ENCODE results near the gene UBASH3A.

UBASH3A gene

DNA sequence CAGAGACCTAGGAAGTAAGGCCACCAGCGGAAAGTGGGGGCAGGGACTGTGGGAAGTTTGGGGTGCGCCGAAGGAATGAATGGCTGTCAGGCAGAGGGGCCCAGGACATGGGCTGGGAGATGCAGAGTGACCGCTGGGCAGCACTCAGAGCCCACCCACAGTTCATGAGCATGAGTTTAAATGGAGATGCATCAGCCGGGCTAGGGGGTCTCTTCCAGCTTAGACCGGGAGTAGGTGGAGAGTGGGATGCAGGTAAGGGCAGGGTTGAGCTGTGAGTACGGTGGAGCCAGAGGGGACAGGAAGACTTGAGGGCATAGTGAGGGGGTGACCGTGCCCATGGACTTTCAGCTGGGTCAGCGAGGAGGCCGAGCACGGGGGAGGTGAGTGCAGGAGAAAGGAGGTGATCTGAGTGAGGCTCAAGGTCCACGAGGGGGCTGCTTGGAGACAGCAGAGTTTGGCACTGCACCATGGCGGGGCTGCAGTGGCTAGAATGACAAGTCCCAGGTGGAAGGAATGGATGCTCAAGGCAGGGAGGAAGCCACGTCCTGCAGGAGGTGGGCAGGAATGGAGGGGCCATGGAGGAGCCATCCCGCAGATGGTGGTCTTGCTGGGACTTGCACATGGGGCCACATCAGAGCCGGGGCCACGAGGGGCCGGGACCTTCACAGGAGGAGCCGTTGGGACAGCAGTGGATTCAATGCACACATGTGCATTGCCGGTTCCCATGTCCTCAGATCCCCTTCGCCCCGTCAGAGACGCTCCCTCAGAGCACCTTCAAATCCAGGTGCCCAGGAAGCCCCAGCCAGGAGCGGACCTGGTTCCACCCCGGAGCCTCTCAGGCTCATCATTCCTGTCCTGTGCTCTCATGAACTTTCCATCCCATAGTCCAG, 34.9 kb downstream of the UBASH3A start:
- intact Hi-C loops (cut with DNase I): no loop called here
- no peak for DNase-seq

DNA sequence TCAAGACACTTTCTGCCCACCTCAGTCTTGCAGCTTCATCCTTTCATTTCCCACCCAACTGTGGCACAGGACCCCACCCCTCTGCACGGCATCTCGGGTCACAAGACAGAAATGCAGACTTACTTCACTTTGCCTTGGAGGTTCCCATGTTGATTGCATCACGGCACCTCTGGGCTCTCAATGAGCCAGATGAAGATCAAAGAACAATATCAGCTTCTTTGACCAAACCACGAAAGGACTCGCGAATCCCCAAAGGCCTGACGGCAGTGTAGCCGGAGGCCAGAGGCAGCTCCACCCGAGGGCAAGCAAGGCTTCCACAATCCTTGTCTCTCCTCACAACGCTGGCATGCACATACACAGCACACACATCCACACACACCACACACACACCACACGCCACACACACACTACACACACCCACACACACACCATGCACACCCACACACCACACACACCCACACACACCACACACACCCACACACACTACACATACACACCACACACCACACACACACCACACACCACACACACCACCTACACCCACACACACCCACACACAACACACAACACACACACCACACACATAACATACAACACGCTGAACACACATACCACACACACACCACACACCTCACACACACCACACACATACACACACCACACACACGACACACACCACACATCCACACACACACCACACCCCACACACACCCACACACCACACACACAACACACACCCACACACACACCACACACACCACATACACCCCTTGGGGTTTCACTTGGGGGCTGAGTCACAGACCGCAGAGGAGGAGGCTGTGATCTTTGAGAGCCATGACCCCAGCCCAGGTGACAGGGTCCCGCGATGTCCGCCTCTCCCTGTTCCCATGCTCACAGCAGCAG, 35.8 kb downstream of the UBASH3A start:
- intact Hi-C loops (cut with DNase I): no loop called here

GRCh38 chr21:42440187-42440792, 36.6 kb downstream of the UBASH3A start:
- intact Hi-C loops (cut with DNase I): no loop called here
- peak in 2 of 42 donors; percentile 15 to 49 for DNase-seq

More for the DNA sequence above, 35.8 kb downstream of the UBASH3A start:
- DNase-seq: no peak

DNA sequence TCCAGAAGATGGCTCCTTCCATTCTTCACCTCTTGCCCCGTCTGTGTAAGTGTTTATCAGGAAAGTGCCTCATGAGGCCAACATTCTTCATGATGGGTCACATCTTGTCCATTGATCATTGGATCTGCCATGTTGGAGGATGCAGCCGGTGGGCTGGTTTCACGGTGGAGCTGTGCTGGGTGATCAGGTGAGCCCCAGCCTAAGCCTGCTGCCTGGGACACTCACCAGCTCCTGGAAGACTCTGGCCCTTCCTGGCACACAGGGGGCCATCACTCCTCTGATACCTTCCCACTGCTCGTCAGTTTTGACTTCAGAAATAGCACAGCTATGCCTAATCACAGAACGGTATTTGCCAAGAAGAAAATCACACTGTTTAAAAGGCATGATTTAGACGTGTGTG, 38.3 kb downstream of the UBASH3A start:
- intact Hi-C loops (cut with DNase I): no loop called here
- DNase-seq: no peak

GRCh38 chr21:42443181-42443785, 39.6 kb downstream of the UBASH3A start:
- no peak for DNase-seq
- intact Hi-C loops (cut with DNase I): no loop called here

GRCh38 chr21:42443876-42444744, 40.4 kb downstream of the UBASH3A start:
- intact Hi-C loops (cut with DNase I): no loop called here
- DNase-seq: no peak

GRCh38 chr21:42444745-42445059, 41.0 kb downstream of the UBASH3A start:
- no peak for DNase-seq
- intact Hi-C loops (cut with DNase I): loop anchor here (5.0 kb wide), 1 partner anchor 297 kb away; no protein-coding TSS in a partner anchor

GRCh38 chr21:42445311-42445710, 41.6 kb downstream of the UBASH3A start:
- intact Hi-C loops (cut with DNase I): loop anchor here (5.0 kb wide), 1 partner anchor 298 kb away; no protein-coding TSS in a partner anchor
- DNase-seq: no peak

DNA sequence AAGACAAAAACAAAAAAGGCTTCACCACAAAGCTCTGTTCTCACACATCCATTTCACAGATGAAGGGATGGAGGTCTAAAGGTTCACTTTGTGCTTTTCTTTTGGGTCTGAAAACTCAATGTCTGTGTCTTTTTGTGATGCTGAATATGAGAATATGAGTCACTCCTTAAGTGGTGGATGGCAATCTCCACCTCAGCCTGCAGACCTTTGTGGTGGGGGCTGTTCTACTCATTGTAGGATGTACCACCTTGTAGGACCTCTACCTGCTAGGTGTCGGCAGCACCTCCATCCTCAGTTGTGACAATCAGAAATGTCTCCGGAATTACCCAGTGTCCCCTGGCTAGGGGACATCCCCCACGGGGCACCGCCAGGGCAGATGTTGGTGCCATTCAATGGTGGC, 42.8 kb downstream of the UBASH3A start:
- no peak for DNase-seq
- intact Hi-C loops (cut with DNase I): loop anchor here (5.0 kb wide), 1 partner anchor 299 kb away; no protein-coding TSS in a partner anchor

DNA sequence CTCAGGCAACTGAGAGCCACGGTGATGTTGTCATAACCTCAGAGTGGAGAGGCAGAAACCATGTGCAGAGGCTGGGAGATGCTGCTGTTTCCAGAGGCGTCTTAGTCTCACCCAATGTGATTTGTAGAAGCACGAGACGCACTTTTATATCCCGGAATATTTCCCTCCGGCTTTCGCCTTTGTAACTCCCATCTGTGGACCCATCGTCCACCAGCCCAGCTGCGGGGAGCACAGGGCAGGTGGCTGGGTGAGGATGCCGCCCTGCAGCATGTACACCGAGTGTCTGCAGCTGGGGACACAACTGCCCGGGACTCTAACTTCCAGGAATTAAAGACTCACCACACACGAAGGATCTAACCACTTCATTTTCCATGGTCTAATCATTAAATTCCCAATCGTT, 43.5 kb downstream of the UBASH3A start:
- intact Hi-C loops (cut with DNase I): loop anchor here (5.0 kb wide), 1 partner anchor 300 kb away; no protein-coding TSS in a partner anchor
- no peak for DNase-seq

DNA sequence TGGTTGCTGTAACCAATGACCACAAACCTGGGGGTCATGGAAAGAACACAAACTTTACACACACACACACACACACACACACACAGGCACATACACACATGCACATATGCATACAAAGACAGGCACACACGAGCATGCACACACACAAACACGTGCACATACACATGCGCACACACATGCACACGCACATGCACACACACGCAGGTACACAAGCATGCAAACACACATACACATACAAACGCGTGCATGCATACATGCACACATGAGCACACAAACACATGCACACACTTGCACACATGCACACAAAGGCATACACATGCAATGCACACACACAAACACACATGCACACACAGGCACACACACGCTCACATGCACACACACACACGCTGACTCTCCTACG, 44.0 kb downstream of the UBASH3A start:
- DNase-seq: no peak
- intact Hi-C loops (cut with DNase I): loop anchor here (5.0 kb wide), 1 partner anchor 300 kb away; no protein-coding TSS in a partner anchor

- intact Hi-C loops (cut with DNase I): loop anchor here (5.0 kb wide), 1 partner anchor 301 kb away; no protein-coding TSS in a partner anchor
Measured at GRCh38 chr21:42448686-42449085, 45.0 kb downstream of the UBASH3A start.

GRCh38 chr21:42451941-42452340, 48.2 kb downstream of the UBASH3A start:
- no peak for DNase-seq
- intact Hi-C loops (cut with DNase I): no loop called here

More at GRCh38 chr21:42448686-42449085, 45.0 kb downstream of the UBASH3A start:
- DNase-seq: no peak

GRCh38 chr21:42452401-42453223, 48.9 kb downstream of the UBASH3A start:
- intact Hi-C loops (cut with DNase I): no loop called here
- no peak for DNase-seq

- DNase-seq: no peak
- intact Hi-C loops (cut with DNase I): no loop called here
Measured at GRCh38 chr21:42453224-42453985, 49.7 kb downstream of the UBASH3A start.

DNA sequence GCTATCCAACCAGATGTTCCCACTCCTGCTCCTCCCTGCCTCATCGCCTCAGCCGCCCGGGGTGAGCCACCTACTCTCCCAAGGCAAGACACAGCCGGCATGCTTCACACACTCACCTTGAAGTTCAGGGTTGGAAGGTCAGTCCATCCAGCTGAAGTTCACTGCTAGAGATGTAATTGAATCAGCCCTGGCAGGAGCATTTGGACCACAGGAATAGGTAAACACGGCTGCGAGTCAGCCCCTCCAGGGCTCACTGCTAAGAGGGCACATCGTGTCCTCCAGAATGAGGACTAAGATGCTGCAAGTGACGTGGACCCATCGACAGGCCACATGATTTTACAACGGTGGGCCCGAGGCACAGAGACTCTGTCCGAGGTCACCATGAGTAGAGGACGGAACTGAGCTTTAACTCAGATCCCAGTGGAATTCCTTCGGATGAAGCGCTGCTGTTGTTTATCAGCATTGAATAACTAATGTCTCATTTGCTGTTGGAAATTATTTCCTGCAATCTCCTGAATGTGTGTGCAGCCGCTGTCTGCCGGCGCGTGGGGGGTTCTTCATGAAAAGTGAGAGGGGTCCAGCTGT, 50.4 kb downstream of the UBASH3A start:
- DNase-seq: no peak
- intact Hi-C loops (cut with DNase I): no loop called here

Measured in head of caudate nucleus (tissue), 42 donors.